Stimulated activated CD4-positive, alpha-beta T cell treated with anti-CD3 and anti-CD28 coated beads, Interleukin-2, amount 100 ng/mL, for 4 hours (primary cell): ENCODE results near the gene ASIC2.

ENCODE experiments used
- DNase-seq: peaks from one replicate; pipeline ENCODE4 v3.0.0-alpha.2; 2020; ENCODE audit warnings: low read depth

Gene ASIC2

GRCh38 chr17:33202796-33203495 lies 90.1 kb downstream of the ASIC2 start:
- no peak for DNase-seq

- DNase-seq, result no peak
These were observed 91.1 kb downstream of the ASIC2 start for GRCh38 chr17:33202021-33202420.

GRCh38 chr17:33201283-33201682 lies 91.8 kb downstream of the ASIC2 start:
- no peak for DNase-seq

- no peak for DNase-seq
These were observed 92.5 kb downstream of the ASIC2 start for GRCh38 chr17:33200587-33200986.

GRCh38 chr17:33199571-33200510 lies 93.3 kb downstream of the ASIC2 start:
- DNase-seq, result no peak

- no peak for DNase-seq
These were observed 94.1 kb downstream of the ASIC2 start for GRCh38 chr17:33198954-33199353.

- no peak for DNase-seq
These were observed 95.8 kb downstream of the ASIC2 start for GRCh38 chr17:33197342-33197741.

- DNase-seq, result no peak
These were observed 96.2 kb downstream of the ASIC2 start for GRCh38 chr17:33196883-33197282.

GRCh38 chr17:33192951-33193911 lies 99.9 kb downstream of the ASIC2 start:
- no peak for DNase-seq

GRCh38 chr17:33183487-33184026 lies 109.5 kb downstream of the ASIC2 start:
- DNase-seq, result no peak

- no peak for DNase-seq
These were observed 113.9 kb downstream of the ASIC2 start for GRCh38 chr17:33179151-33179550.

- DNase-seq, result no peak
These were observed 114.4 kb downstream of the ASIC2 start for GRCh38 chr17:33178681-33179080.

GRCh38 chr17:33175562-33175961 lies 117.5 kb downstream of the ASIC2 start:
- no peak for DNase-seq

- DNase-seq, result no peak
These were observed 121.2 kb downstream of the ASIC2 start for GRCh38 chr17:33171931-33172330.

GRCh38 chr17:33169580-33170285 lies 123.4 kb downstream of the ASIC2 start:
- DNase-seq, result no peak

- DNase-seq, result no peak
These were observed 125.4 kb downstream of the ASIC2 start for GRCh38 chr17:33167736-33168135.

- no peak for DNase-seq
These were observed 126.6 kb downstream of the ASIC2 start for GRCh38 chr17:33166472-33166871.

GRCh38 chr17:33164169-33164881 lies 128.8 kb downstream of the ASIC2 start:
- no peak for DNase-seq

- DNase-seq, result no peak
These were observed 129.4 kb downstream of the ASIC2 start for GRCh38 chr17:33163533-33164168.

- no peak for DNase-seq
These were observed 138.1 kb downstream of the ASIC2 start for GRCh38 chr17:33154869-33155455.
